Measurements from ENCODE around the gene NCOA3.
"Not testable (repeated sequence)": the region's sequence is repeated elsewhere in the genome, so short reads cannot be mapped to it uniquely, and the experiment has no call there.

The NCOA3 gene

GRCh38 chr20:47541355-47541922 is 39.8 kb downstream of the NCOA3 start:
- no peak for DNase-seq

GRCh38 chr20:47543006-47543431 is 41.3 kb downstream of the NCOA3 start:
- DNase-seq = no peak

GRCh38 chr20:47544240-47544639 is 42.6 kb downstream of the NCOA3 start:
- no peak for DNase-seq

GRCh38 chr20:47544852-47545251 is 43.2 kb downstream of the NCOA3 start:
- no peak for DNase-seq

- DNase-seq = no peak
Observed at GRCh38 chr20:47545499-47545898, 43.8 kb downstream of the NCOA3 start.

- no peak for DNase-seq
Observed at GRCh38 chr20:47546184-47547033, 44.7 kb downstream of the NCOA3 start.

- DNase-seq = no peak
Observed at GRCh38 chr20:47547034-47547387, 45.3 kb downstream of the NCOA3 start.

- DNase-seq = no peak
Observed at GRCh38 chr20:47549671-47550070, 48.0 kb downstream of the NCOA3 start.

- DNase-seq = no peak
Observed at GRCh38 chr20:47551222-47551621, 49.5 kb downstream of the NCOA3 start.

GRCh38 chr20:47551841-47552240 is 50.2 kb downstream of the NCOA3 start:
- DNase-seq = peak; percentile 6

- DNase-seq = no peak
Observed at GRCh38 chr20:47552996-47553395, 51.3 kb downstream of the NCOA3 start.

- not testable (repeated sequence) for DNase-seq
Observed at GRCh38 chr20:47553594-47554235, 52.0 kb downstream of the NCOA3 start.

- DNase-seq = not testable (repeated sequence)
Observed at GRCh38 chr20:47554283-47554682, 52.6 kb downstream of the NCOA3 start.

GRCh38 chr20:47557218-47557617 is 55.5 kb downstream of the NCOA3 start:
- DNase-seq = no peak

- no peak for DNase-seq
Observed at GRCh38 chr20:47557791-47558190, 56.1 kb downstream of the NCOA3 start.

GRCh38 chr20:47558295-47559066 is 56.8 kb downstream of the NCOA3 start:
- DNase-seq = no peak

- no peak for DNase-seq
Observed at GRCh38 chr20:47559141-47559540, 57.5 kb downstream of the NCOA3 start.

- DNase-seq = no peak
Observed at GRCh38 chr20:47561180-47561579, 59.5 kb downstream of the NCOA3 start.

GRCh38 chr20:47561603-47562583 is 60.2 kb downstream of the NCOA3 start:
- DNase-seq = no peak

GRCh38 chr20:47566269-47566668 is 64.6 kb downstream of the NCOA3 start:
- no peak for DNase-seq

- DNase-seq = peak; percentile 38
Observed at GRCh38 chr20:47568019-47568418, 66.3 kb downstream of the NCOA3 start.

GRCh38 chr20:47568837-47569410 is 67.2 kb downstream of the NCOA3 start:
- no peak for DNase-seq
